ENCODE data around the gene RAD51AP2.
"Not testable (repeated sequence)": the region's sequence is repeated elsewhere in the genome, so short reads cannot be mapped to it uniquely, and the experiment has no call there.

Gene RAD51AP2

DNA sequence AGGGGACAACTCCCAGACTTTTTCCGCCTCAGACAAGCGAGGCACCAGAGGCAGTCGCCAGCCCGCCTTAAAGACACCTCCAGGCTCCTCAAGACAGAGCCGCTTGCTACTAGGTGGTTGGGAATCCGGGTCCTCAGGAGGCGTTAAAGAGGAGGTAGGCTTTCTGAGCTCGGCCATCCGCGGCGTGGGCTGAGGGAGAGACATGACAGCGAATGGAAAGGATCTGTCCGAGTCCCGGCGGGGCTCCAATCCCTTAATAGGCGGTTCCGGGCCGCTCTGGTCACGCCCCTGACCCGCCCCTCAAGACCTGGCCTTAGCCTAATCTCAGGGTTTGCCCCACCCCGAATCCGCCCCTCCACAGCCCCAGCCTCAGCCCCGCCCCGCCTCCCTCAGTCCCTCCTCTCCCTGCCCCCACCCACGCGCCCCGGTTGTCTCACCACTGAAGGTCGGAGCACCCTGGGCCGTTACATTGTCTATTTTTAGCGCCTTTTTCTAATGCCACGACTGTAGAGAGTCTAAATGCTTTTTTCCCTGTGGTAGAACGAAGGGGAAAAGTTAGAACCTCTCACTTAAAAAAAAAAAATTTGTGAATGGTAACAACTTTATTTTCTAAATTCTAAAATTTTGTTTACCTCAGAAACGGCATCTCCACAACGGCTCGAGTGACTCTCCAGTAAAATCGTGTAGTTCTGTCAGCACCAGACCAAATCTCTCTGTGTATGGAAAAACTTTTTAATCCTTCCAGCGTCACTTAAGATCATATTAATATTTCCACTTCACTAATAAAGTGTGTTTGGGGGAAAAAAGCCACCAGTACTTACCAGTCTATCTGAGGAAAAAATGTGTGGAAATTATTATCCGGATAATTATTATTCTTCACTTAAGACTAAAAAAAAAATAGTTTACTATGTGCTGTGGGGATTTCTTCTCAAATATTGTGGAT, at the start of gene RAD51AP2:
Gene RAD51AP2, minus strand, starts transcription at position 229 of the 943 bp plus-strand sequence. Its CDS starts 25 bp downstream, at position 204.
- H3K9ac ChIP-seq (ENCODE audit: low read length in 5 of 5), result peak within 1 kb of the TSS in 4 of 5 donors; percentile 40 to 56 (median 42)

DNA sequence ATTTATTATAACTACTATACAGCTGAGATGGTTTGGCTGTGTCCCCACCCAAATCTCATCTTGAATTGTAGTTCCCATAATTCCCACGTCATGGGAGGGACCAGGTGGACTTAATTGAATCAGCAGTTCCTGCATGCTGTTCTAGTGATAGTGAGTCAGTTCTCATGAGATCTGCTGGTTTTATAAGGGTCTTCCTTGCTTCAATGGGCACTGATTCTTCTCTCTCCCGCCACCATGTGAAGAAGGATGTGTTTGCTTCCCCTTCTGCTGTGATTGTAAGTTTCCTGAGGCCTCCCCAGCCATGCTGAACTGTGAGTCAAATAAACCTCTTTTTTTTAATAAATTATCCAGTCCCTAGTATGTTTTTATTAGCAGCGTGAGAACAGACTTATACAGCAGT, 47.5 kb upstream of the RAD51AP2 start:
- H3K4me3 ChIP-seq (ENCODE audit: low read depth in 1 of 5, low read length in 5 of 5); H3K27ac ChIP-seq (ENCODE audit: low read depth, low read length); H3K36me3 ChIP-seq (ENCODE audit: control insufficient read depth in 5 of 5, insufficient read depth in 5 of 5, low read length in 5 of 5); H3K27me3 ChIP-seq (ENCODE audit: control insufficient read depth in 5 of 5, insufficient read depth in 4 of 5, low read length in 5 of 5); H3K9ac ChIP-seq (ENCODE audit: low read length in 5 of 5); H3K4me1 ChIP-seq (ENCODE audit: control insufficient read depth in 5 of 5, insufficient read depth in 5 of 5, low read length in 5 of 5); H3K9me3 ChIP-seq (ENCODE audit: control insufficient read depth in 5 of 5, low read length in 5 of 5): not testable (repeated sequence)

More for the DNA sequence above, at the start of gene RAD51AP2:
- Histone ChIP-seq H3K4me1 (ENCODE audit: control insufficient read depth in 5 of 5, insufficient read depth in 5 of 5, low read length in 5 of 5) (peaks cover 2 to 10% (median 9%) of the 10 kb centered on the region in 5 donors), H3K27me3 (ENCODE audit: control insufficient read depth in 5 of 5, insufficient read depth in 4 of 5, low read length in 5 of 5) (peaks cover 0 to 3% (median 0%) of the 10 kb centered on the region in 5 donors), H3K4me3 (ENCODE audit: low read depth in 1 of 5, low read length in 5 of 5) (peak within 1 kb of the TSS; percentile 57 to 70 (median 66)), H3K36me3 (ENCODE audit: control insufficient read depth in 5 of 5, insufficient read depth in 5 of 5, low read length in 5 of 5) (no peaks in the 10 kb centered on the region), H3K9me3 (ENCODE audit: control insufficient read depth in 5 of 5, low read length in 5 of 5) (no peaks in the 10 kb centered on the region), H3K27ac (ENCODE audit: low read depth, low read length) (peak within 1 kb of the TSS; percentile 34)

DNA sequence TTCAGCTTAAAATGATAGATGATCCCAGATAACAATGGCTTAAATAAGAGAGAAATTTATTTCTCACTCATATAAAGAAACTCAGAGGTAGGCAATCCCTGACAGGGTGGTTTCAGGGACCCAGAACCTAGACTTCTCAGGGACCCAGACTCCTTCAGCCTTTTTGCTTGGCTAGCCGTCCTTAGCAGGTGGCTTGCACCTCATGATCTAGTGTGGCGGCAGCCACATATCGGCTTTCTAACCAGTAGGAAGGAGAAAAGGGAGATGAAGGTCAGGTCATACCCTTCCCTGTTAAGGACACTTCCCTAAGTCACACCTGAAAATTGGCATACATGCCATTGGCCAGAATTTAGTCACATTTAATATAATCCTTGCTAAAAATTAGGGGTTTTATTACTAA, 40.6 kb upstream of the RAD51AP2 start:
- Histone ChIP-seq H3K9me3 (ENCODE audit: control insufficient read depth in 5 of 5, low read length in 5 of 5) (no peaks in the 10 kb centered on the region), H3K9ac (ENCODE audit: low read length in 5 of 5) (no peak overlapping the region), H3K4me3 (ENCODE audit: low read depth in 1 of 5, low read length in 5 of 5) (no peak overlapping the region), H3K27ac (ENCODE audit: low read depth, low read length) (no peak overlapping the region), H3K27me3 (ENCODE audit: control insufficient read depth in 5 of 5, insufficient read depth in 4 of 5, low read length in 5 of 5) (no peaks in the 10 kb centered on the region), H3K36me3 (ENCODE audit: control insufficient read depth in 5 of 5, insufficient read depth in 5 of 5, low read length in 5 of 5) (no peaks in the 10 kb centered on the region), H3K4me1 (ENCODE audit: control insufficient read depth in 5 of 5, insufficient read depth in 5 of 5, low read length in 5 of 5) (no peaks in the 10 kb centered on the region)

DNA sequence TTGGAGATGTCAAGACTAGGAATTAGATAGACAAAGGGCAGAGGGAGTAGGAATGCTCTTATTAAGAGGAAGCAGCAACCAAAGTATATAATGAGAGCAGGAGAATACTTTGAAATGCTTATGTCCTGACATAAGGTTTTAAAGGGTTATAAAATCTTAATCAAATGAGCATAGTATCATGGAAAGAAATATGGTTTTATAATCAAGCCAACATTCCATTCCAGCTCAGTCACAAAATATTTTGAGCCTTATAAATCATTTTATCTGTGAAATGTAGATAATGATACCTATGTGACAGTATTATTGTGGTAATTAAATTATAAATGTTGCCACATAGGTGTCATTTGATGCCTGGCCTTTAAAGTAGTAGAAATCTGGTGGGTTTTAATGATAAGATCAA, 39.8 kb upstream of the RAD51AP2 start:
- Histone ChIP-seq H3K27me3 (ENCODE audit: control insufficient read depth in 5 of 5, insufficient read depth in 4 of 5, low read length in 5 of 5) (no peaks in the 10 kb centered on the region), H3K9me3 (ENCODE audit: control insufficient read depth in 5 of 5, low read length in 5 of 5) (no peaks in the 10 kb centered on the region), H3K9ac (ENCODE audit: low read length in 5 of 5) (no peak overlapping the region), H3K27ac (ENCODE audit: low read depth, low read length) (no peak overlapping the region), H3K4me1 (ENCODE audit: control insufficient read depth in 5 of 5, insufficient read depth in 5 of 5, low read length in 5 of 5) (no peaks in the 10 kb centered on the region), H3K4me3 (ENCODE audit: low read depth in 1 of 5, low read length in 5 of 5) (no peak overlapping the region), H3K36me3 (ENCODE audit: control insufficient read depth in 5 of 5, insufficient read depth in 5 of 5, low read length in 5 of 5) (no peaks in the 10 kb centered on the region)

DNA sequence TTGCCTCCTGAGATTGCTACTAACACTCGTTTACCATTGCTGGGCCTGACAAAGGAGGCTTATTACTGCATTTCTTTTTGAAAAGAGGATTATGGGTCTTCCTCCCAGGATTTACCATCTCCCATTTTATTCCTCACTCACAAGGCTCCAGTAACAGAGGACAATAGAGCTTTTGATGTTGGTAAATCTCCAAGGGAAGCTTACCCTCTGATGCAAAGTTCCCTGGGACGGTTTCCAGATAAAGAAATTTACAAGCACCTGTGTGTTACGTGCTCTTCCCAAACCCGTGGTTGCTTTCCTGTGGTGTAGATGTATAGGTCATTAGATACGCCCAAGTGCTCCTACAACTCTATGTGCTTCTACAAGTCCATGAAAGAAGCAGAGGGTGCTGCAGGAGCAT, 39.4 kb upstream of the RAD51AP2 start:
- Histone ChIP-seq H3K4me1 (ENCODE audit: control insufficient read depth in 5 of 5, insufficient read depth in 5 of 5, low read length in 5 of 5) (no peaks in the 10 kb centered on the region), H3K4me3 (ENCODE audit: low read depth in 1 of 5, low read length in 5 of 5) (no peak overlapping the region), H3K27me3 (ENCODE audit: control insufficient read depth in 5 of 5, insufficient read depth in 4 of 5, low read length in 5 of 5) (no peaks in the 10 kb centered on the region), H3K9ac (ENCODE audit: low read length in 5 of 5) (no peak overlapping the region), H3K27ac (ENCODE audit: low read depth, low read length) (no peak overlapping the region), H3K9me3 (ENCODE audit: control insufficient read depth in 5 of 5, low read length in 5 of 5) (no peaks in the 10 kb centered on the region), H3K36me3 (ENCODE audit: control insufficient read depth in 5 of 5, insufficient read depth in 5 of 5, low read length in 5 of 5) (no peaks in the 10 kb centered on the region)

DNA sequence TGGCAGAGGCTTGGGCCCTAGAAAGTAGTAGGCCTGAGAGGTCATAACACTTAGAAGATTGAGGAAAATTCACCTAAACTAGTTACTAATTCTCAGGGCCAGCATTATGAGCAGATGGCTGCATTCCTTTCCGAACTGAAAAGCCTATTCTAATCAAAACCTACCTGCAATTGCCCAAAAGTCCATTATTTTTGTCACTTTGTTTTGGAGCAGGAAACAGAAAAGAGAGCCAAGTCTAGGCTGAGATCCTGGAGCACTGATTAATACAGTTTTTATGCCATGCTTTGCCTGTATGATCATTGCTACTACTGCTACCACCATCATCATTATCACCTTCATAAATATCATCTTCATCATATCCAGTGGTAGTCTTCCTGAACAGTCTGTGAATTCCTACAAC, 36.9 kb upstream of the RAD51AP2 start:
- H3K36me3 ChIP-seq (ENCODE audit: control insufficient read depth in 5 of 5, insufficient read depth in 5 of 5, low read length in 5 of 5), result no peaks in the 10 kb centered on the region
- no peak overlapping the region for H3K4me3 ChIP-seq (ENCODE audit: low read depth in 1 of 5, low read length in 5 of 5)
- no peaks in the 10 kb centered on the region for H3K4me1 ChIP-seq (ENCODE audit: control insufficient read depth in 5 of 5, insufficient read depth in 5 of 5, low read length in 5 of 5)
- no peaks in the 10 kb centered on the region for H3K27me3 ChIP-seq (ENCODE audit: control insufficient read depth in 5 of 5, insufficient read depth in 4 of 5, low read length in 5 of 5)
- H3K9me3 ChIP-seq (ENCODE audit: control insufficient read depth in 5 of 5, low read length in 5 of 5), result no peaks in the 10 kb centered on the region
- H3K27ac ChIP-seq (ENCODE audit: low read depth, low read length), result no peak overlapping the region
- H3K9ac ChIP-seq (ENCODE audit: low read length in 5 of 5), result no peak overlapping the region

DNA sequence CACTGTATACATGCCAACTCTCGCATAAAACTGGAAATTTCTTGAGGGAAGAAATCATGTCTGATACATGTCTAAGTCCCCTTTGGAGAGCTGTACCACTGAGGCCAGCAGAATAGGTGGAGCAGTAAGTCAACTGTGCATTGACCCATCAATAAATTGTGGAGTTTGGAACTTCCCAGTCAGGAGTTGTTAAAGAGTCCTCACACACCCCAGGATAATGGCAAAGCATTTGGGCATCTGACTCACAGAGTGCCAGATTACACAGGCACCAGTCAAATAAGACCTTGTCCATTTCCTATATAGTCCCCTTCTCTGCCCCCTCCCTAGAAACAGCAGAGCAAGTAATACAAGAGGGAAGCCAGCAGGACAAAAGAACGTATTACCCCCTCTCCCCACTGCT, 32.7 kb upstream of the RAD51AP2 start:
- Histone ChIP-seq H3K36me3 (ENCODE audit: control insufficient read depth in 5 of 5, insufficient read depth in 5 of 5, low read length in 5 of 5) (no peaks in the 10 kb centered on the region), H3K4me3 (ENCODE audit: low read depth in 1 of 5, low read length in 5 of 5) (no peak overlapping the region), H3K27me3 (ENCODE audit: control insufficient read depth in 5 of 5, insufficient read depth in 4 of 5, low read length in 5 of 5) (no peaks in the 10 kb centered on the region), H3K27ac (ENCODE audit: low read depth, low read length) (no peak overlapping the region), H3K9ac (ENCODE audit: low read length in 5 of 5) (no peak overlapping the region), H3K4me1 (ENCODE audit: control insufficient read depth in 5 of 5, insufficient read depth in 5 of 5, low read length in 5 of 5) (no peaks in the 10 kb centered on the region), H3K9me3 (ENCODE audit: control insufficient read depth in 5 of 5, low read length in 5 of 5) (no peaks in the 10 kb centered on the region)

DNA sequence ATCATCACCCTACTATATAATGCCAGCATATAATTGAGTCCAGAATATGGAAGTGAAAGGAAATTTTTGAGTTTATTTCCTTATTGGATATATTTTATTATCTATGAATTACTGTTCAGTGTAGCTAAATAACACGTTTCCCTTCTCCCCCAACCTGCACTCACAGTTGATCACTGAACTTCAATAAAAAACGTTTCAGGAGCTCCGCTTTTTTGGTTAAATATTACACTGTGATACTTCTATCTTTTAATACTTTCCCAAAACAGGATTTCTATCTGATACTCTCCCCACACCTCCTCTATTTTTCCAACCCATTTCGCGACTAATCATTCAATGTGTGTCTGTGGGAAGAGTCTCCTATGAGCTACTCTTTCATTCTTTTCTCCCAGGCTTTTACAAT, 29.5 kb upstream of the RAD51AP2 start:
- Histone ChIP-seq H3K27ac (ENCODE audit: low read depth, low read length) (no peak overlapping the region), H3K9me3 (ENCODE audit: control insufficient read depth in 5 of 5, low read length in 5 of 5) (no peaks in the 10 kb centered on the region)

DNA sequence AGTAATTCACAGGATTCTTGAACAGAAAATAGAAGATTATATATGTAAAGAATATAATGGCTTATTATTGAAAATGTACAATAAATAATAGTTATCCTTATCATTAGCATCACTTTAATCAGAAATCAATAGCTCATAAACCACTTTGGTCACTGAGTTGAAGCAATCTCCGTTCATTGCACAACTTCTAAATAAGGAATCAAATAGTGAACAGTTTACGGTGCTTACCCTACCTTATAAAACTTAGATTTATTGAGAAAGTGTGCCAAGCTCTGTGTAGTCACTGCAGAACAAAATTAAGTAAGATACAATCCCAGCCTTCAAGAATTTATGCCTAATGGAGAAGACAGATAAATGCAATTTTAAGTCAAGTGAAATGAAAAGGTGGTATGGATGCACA, 29.0 kb upstream of the RAD51AP2 start:
- no peaks in the 10 kb centered on the region for H3K36me3 ChIP-seq (ENCODE audit: control insufficient read depth in 5 of 5, insufficient read depth in 5 of 5, low read length in 5 of 5)
- no peaks in the 10 kb centered on the region for H3K9me3 ChIP-seq (ENCODE audit: control insufficient read depth in 5 of 5, low read length in 5 of 5)
- H3K4me3 ChIP-seq (ENCODE audit: low read depth in 1 of 5, low read length in 5 of 5), result no peak overlapping the region
- H3K27me3 ChIP-seq (ENCODE audit: control insufficient read depth in 5 of 5, insufficient read depth in 4 of 5, low read length in 5 of 5), result peaks cover under 1 to 9% (median 3%) of the 10 kb centered on the region in 5 donors
- H3K9ac ChIP-seq (ENCODE audit: low read length in 5 of 5), result no peak overlapping the region
- no peaks in the 10 kb centered on the region for H3K4me1 ChIP-seq (ENCODE audit: control insufficient read depth in 5 of 5, insufficient read depth in 5 of 5, low read length in 5 of 5)
- H3K27ac ChIP-seq (ENCODE audit: low read depth, low read length), result no peak overlapping the region

More for the DNA sequence above, 29.5 kb upstream of the RAD51AP2 start:
- Histone ChIP-seq H3K27me3 (ENCODE audit: control insufficient read depth in 5 of 5, insufficient read depth in 4 of 5, low read length in 5 of 5) (peaks cover 0 to 5% (median 0%) of the 10 kb centered on the region in 5 donors), H3K4me1 (ENCODE audit: control insufficient read depth in 5 of 5, insufficient read depth in 5 of 5, low read length in 5 of 5) (no peaks in the 10 kb centered on the region), H3K9ac (ENCODE audit: low read length in 5 of 5) (no peak overlapping the region), H3K4me3 (ENCODE audit: low read depth in 1 of 5, low read length in 5 of 5) (no peak overlapping the region), H3K36me3 (ENCODE audit: control insufficient read depth in 5 of 5, insufficient read depth in 5 of 5, low read length in 5 of 5) (no peaks in the 10 kb centered on the region)

Measured in subcutaneous abdominal adipose tissue (tissue), 5 donors.